K562 (cell line): ENCODE data around the gene GRIK5. TPM values are rescaled to one million over a fixed set of nuclear protein-coding genes. Genes with fewer than 3 reads are reported as not detected.

Source experiments
- CBX3 ChIP-seq, 2 experiments: IDR thresholded peaks; 1 replicate in 1 of 2; 2 replicates in 1 of 2; pipeline ENCODE4 v1.6.1; 2012; ENCODE audit warnings: inconsistent platforms in 2 of 2, low read length in 2 of 2, borderline replicate concordance in 1 of 2, control low read depth in 1 of 2
- E2F3 ChIP-seq: fragments of 250-450 bp; sonication (Bioruptor Pico); IDR thresholded peaks from 2 replicates; pipeline ENCODE4 v1.4.0; 2020; ENCODE audit warnings: mild to moderate bottlenecking
- FOSL1 ChIP-seq: fragments of 200-800 bp; sonication (Bioruptor generic); conservative IDR thresholded peaks from 2 replicates; pipeline ENCODE4 v1.6.1; 2016; ENCODE audit warnings: missing genetic modification characterization, missing compliant biosample characterization
- FOXJ2 ChIP-seq: fragments of 200-800 bp; sonication (Bioruptor generic); IDR thresholded peaks from 2 replicates; pipeline ENCODE4 v1.6.1; 2016; ENCODE audit warnings: missing genetic modification characterization, missing compliant biosample characterization
- GABPA ChIP-seq: fragments of 200-800 bp; sonication (Bioruptor generic); conservative IDR thresholded peaks from 2 replicates; pipeline ENCODE4 v1.6.1; 2016; ENCODE audit warnings: low read depth, missing genetic modification characterization, missing compliant biosample characterization
- MAFK ChIP-seq: IDR thresholded peaks from 2 replicates; pipeline ENCODE4 v1.6.1; 2011; ENCODE audit warnings: low read length, improper control_type of control experiment
- MECOM ChIP-seq: fragments of 250-450 bp; sonication (Bioruptor Pico); IDR thresholded peaks from 2 replicates; pipeline ENCODE4 v1.8.0; 2022; ENCODE audit warnings: inconsistent platforms
- MTA1 ChIP-seq: fragments of 450-650 bp; IDR thresholded peaks from 2 replicates; pipeline ENCODE4 v1.6.1; 2017; ENCODE audit warnings: borderline replicate concordance
- MYBL2 ChIP-seq, 2 experiments: fragments of 450-650 bp in 1 of 2; sonication (generic) in 1 of 2; formaldehyde crosslinking in 1 of 2; IDR thresholded peaks; 2 replicates each; pipeline versions ENCODE4 v1.6.1 to v1.8.1; 2017 to 2022; ENCODE audit warnings: borderline replicate concordance in 1 of 2, inconsistent platforms in 1 of 2, low read depth in 1 of 2, mild to moderate bottlenecking in 1 of 2, missing genetic modification reagents in 1 of 2, moderate library complexity in 1 of 2
- PHB2 ChIP-seq: fragments of 450-650 bp; IDR thresholded peaks from 2 replicates; pipeline ENCODE4 v1.6.1; 2017; ENCODE audit warnings: low read depth
- POLR2B ChIP-seq: fragments of 450-650 bp; IDR thresholded peaks from 2 replicates; pipeline ENCODE4 v1.6.1; 2018; ENCODE audit warnings: low read depth; ENCODE audit not compliant: partially characterized antibody
- RBM22 ChIP-seq: fragments of 200-400 bp; formaldehyde crosslinking; IDR thresholded peaks from 2 replicates; pipeline ENCODE4 v1.6.1; 2018; ENCODE audit warnings: low read length, low read depth; ENCODE audit not compliant: poor library complexity, severe bottlenecking
- STAT5A ChIP-seq: IDR thresholded peaks from 2 replicates; pipeline ENCODE4 v1.6.1; 2012; ENCODE audit warnings: low read length, inconsistent platforms, borderline replicate concordance
- TAL1 ChIP-seq: fragments of 450-650 bp; IDR thresholded peaks from 2 replicates; pipeline ENCODE4 v1.6.1; 2016; ENCODE audit warnings: mild to moderate bottlenecking
- TSHZ1 ChIP-seq: fragments of 250-450 bp; sonication (Bioruptor Pico); IDR thresholded peaks from 2 replicates; pipeline ENCODE4 v1.4.0; 2020; ENCODE audit warnings: mild to moderate bottlenecking, moderate library complexity
- ZC3H4 ChIP-seq: sonication (generic); formaldehyde crosslinking; IDR thresholded peaks from 2 replicates; pipeline ENCODE4 v1.9.0; 2021; ENCODE audit warnings: missing genetic modification reagents, borderline replicate concordance
- ZNF3 ChIP-seq: fragments of 250-450 bp; sonication (Bioruptor Pico); IDR thresholded peaks from 2 replicates; pipeline ENCODE4 v1.5.0; 2021; ENCODE audit warnings: mild to moderate bottlenecking, moderate library complexity
- ZNF445 ChIP-seq: fragments of 250-450 bp; sonication (Bioruptor Pico); IDR thresholded peaks from 2 replicates; pipeline ENCODE4 v1.4.0; 2020; ENCODE audit warnings: low read depth, mild to moderate bottlenecking, moderate library complexity
- ZNF644 ChIP-seq: fragments of 200-800 bp; sonication (Bioruptor generic); IDR thresholded peaks from 2 replicates; pipeline ENCODE4 v1.6.1; 2016; ENCODE audit warnings: low read depth, missing genetic modification characterization, missing compliant biosample characterization
- ZNF655 ChIP-seq: fragments of 250-450 bp; sonication (Bioruptor Pico); IDR thresholded peaks from 2 replicates; pipeline ENCODE4 v1.5.0; 2021
- ZNF766 ChIP-seq: fragments of 200-800 bp; sonication (Bioruptor generic); conservative IDR thresholded peaks from 2 replicates; pipeline ENCODE4 v1.6.1; 2016; ENCODE audit warnings: missing genetic modification characterization, missing compliant biosample characterization
- polyA plus RNA-seq, 8 experiments: library from polyadenylated mRNA; depleted of rRNA in 4 of 8; stranded (reverse) in 5 of 8; unstranded in 3 of 8; fragments of >200 nt; fragmentation: Nextera tagmentation in 2 of 8; fragmentation: Illumina TruSeq in 1 of 8; extraction: Ambion mirVana in 2 of 8; extraction: Trizol in 1 of 8; gene quantifications; 2 replicates each; pipeline versions ENCODE4 v1.2.1 to v1.2.3, GENCODE V29; 2011 to 2014; ENCODE audit warnings: inconsistent platforms in 1 of 8, missing spikeins in 1 of 8
- total RNA-seq, 7 experiments: library from RNA; depleted of rRNA in 6 of 7; stranded (reverse); fragments of >200 nt in 6 of 7; fragmentation: Illumina TruSeq in 2 of 7; extraction: Trizol in 2 of 7; gene quantifications; 2 replicates each; pipeline versions ENCODE4 v1.2.1 to v1.2.3, GENCODE V29; 2011 to 2021; ENCODE audit warnings: low replicate concordance in 1 of 7
- TF ChIP-seq, protein P1 (sequence below): sonication (generic); formaldehyde crosslinking; IDR thresholded peaks from 2 replicates; pipeline ENCODE4 v1.8.1; 2023; ENCODE audit warnings: mild to moderate bottlenecking, missing genetic modification reagents

GRIK5 gene
- total and polyA plus RNA-seq, 9 of the 15 experiments (the other 6 are each of a cell fraction or from before 2014, with no cell fraction given): 0.04 to 0.55 (median 0.27) TPM; not detected in 2

GRCh38 chr19:42075616-42076379, 5.8 kb upstream of the GRIK5 start, which contains the start of gene ZNF574 (continued):
- TF ChIP-seq, protein P1, sequence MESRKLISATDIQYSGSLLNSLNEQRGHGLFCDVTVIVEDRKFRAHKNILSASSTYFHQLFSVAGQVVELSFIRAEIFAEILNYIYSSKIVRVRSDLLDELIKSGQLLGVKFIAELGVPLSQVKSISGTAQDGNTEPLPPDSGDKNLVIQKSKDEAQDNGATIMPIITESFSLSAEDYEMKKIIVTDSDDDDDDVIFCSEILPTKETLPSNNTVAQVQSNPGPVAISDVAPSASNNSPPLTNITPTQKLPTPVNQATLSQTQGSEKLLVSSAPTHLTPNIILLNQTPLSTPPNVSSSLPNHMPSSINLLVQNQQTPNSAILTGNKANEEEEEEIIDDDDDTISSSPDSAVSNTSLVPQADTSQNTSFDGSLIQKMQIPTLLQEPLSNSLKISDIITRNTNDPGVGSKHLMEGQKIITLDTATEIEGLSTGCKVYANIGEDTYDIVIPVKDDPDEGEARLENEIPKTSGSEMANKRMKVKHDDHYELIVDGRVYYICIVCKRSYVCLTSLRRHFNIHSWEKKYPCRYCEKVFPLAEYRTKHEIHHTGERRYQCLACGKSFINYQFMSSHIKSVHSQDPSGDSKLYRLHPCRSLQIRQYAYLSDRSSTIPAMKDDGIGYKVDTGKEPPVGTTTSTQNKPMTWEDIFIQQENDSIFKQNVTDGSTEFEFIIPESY (CRISPR knock-in tag): no peak
- TF ChIP-seq STAT5A (no peak), ZNF644 (tag) (no peak), ZNF655 (CRISPR knock-in tag) (no peak), POLR2B (peak; percentile 98), ZNF3 (no peak), RBM22 (no peak), TSHZ1 (no peak), ZNF766 (no peak), E2F3 (CRISPR knock-in tag) (0 out of 2 replicates have a peak, but pooled peaks have one; percentile 20), PHB2 (no peak), CBX3 (IDR thresholded peaks at IDR 0.05; ENCODE audit: borderline replicate concordance in 1 of 2, low read length in 2 of 2) (no peak), MYBL2 (IDR thresholded peaks at IDR 0.05; ENCODE audit: low read depth) (no peak), MYBL2 (CRISPR knock-in tag; IDR thresholded peaks at IDR 0.05; ENCODE audit: borderline replicate concordance) (no peak), MECOM (CRISPR knock-in tag) (no peak), MTA1 (no peak; the same call in 1 of the 2 replicates), TAL1 (no peak), ZC3H4 (CRISPR knock-in tag) (no peak), FOXJ2 (tag) (no peak), FOSL1 (tag) (no peak), MAFK (no peak), GABPA (peak; percentile 33; the same call in 1 of the 2 replicates), ZNF445 (CRISPR knock-in tag) (0 out of 2 replicates have a peak, but pooled peaks have one; percentile 20)
